A549 (cell line): ENCODE results near the gene SUFU. TPM values are rescaled to one million over a fixed set of nuclear protein-coding genes. Genes with fewer than 3 reads are reported as not detected.

ENCODE experiments used
- ATAC-seq, 2 experiments: fragments of 200-7000 bp in 1 of 2; fragments of >200 bp in 1 of 2; cut with Nextera tagmentation in 1 of 2; cut with Tn5 transposase in 1 of 2; 3 replicates each; pipeline versions ENCODE4 v1.8.0 to v1.9.1; 2018 to 2020; ENCODE audit warnings: mild to moderate bottlenecking in 1 of 2, moderate library complexity in 1 of 2
- CTCF ChIA-PET: fragments of 300-600 bp; sonication (Branson Sonifier 250); formaldehyde crosslinking; extraction: SDS; loops from one replicate; lab custom pipeline; 2021; ENCODE audit warnings: antibody characterized with exemption, inconsistent platforms; lab: Yijun Ruan, JAX
- POLR2A ChIA-PET: fragments of 350-600 bp; formaldehyde crosslinking; extraction: SDS; loops from one replicate; lab custom pipeline; 2021; ENCODE audit warnings: antibody characterized with exemption, inconsistent platforms; lab: Yijun Ruan, JAX
- DNase-seq, 2 experiments: peaks; one replicate each; pipeline versions ENCODE4 v3.0.0 to v3.0.0-alpha.2; 2011 to 2016; ENCODE audit warnings: low read depth in 1 of 2, low spot score in 1 of 2
- FAIRE-seq: peaks from 2 replicates; lab custom pipeline; 2011; peaks lifted over from hg19 to GRCh38; lab: Jason Lieb, UNC
- H3K27ac ChIP-seq, 2 experiments: fragments of >200 bp; sonication (Bioruptor Twin); formaldehyde crosslinking; 3 replicates each; pipeline ENCODE4 v1.5.1; 2016 to 2017
- H3K4me1 ChIP-seq: fragments of >200 bp; sonication (Bioruptor Twin); formaldehyde crosslinking; 3 replicates; pipeline ENCODE4 v1.6.1; 2016
- H3K4me2 ChIP-seq: fragments of >200 bp; sonication (Bioruptor Twin); formaldehyde crosslinking; 3 replicates; pipeline ENCODE4 v1.6.1; 2016
- H3K4me3 ChIP-seq: fragments of >200 bp; sonication (Bioruptor Twin); formaldehyde crosslinking; 3 replicates; pipeline ENCODE4 v1.5.1; 2016
- H3K9me3 ChIP-seq: fragments of >200 bp; sonication (Bioruptor Twin); formaldehyde crosslinking; 3 replicates; pipeline ENCODE4 v1.6.1; 2016
- CBX2 ChIP-seq: fragments of 200-600 bp; sonication (generic); IDR thresholded peaks from 2 replicates; pipeline ENCODE4 v1.6.1; 2016; ENCODE audit warnings: low read depth, mild to moderate bottlenecking, borderline replicate concordance
- CBX8 ChIP-seq: fragments of 200-600 bp; sonication (generic); IDR thresholded peaks from 2 replicates; pipeline ENCODE4 v1.6.1; 2016
- CHD2 ChIP-seq: fragments of 150-350 bp; IDR thresholded peaks from 2 replicates; pipeline ENCODE4 v1.6.1; 2014; ENCODE audit warnings: low read length; ENCODE audit not compliant: partially characterized antibody
- CHD4 ChIP-seq: fragments of 200-600 bp; sonication (generic); IDR thresholded peaks from 2 replicates; pipeline ENCODE4 v1.6.1; 2016; ENCODE audit warnings: antibody characterized with exemption, mild to moderate bottlenecking, borderline replicate concordance
- E2F6 ChIP-seq: IDR thresholded peaks from 2 replicates; pipeline ENCODE4 v1.6.1; 2012; ENCODE audit warnings: low read depth, borderline replicate concordance
- ELK1 ChIP-seq: fragments of 150-350 bp; IDR thresholded peaks from 2 replicates; pipeline ENCODE4 v1.6.1; 2014; ENCODE audit warnings: low read depth, mild to moderate bottlenecking, low read length
- HES2 ChIP-seq: fragments of >200 bp; sonication (Bioruptor Twin); formaldehyde crosslinking; IDR thresholded peaks from 2 replicates; pipeline ENCODE4 v1.6.1; 2016
- HOXA7 ChIP-seq: fragments of 250-450 bp; sonication (Bioruptor Pico); IDR thresholded peaks from 2 replicates; pipeline ENCODE4 v1.5.0; 2020; ENCODE audit warnings: mild to moderate bottlenecking, moderate library complexity
- HOXB5 ChIP-seq: fragments of 250-450 bp; sonication (Bioruptor Pico); IDR thresholded peaks from 2 replicates; pipeline ENCODE4 v1.5.0; 2020; ENCODE audit warnings: mild to moderate bottlenecking, moderate library complexity
- KDM1A ChIP-seq: fragments of 200-600 bp; sonication (generic); IDR thresholded peaks from 2 replicates; pipeline ENCODE4 v1.6.1; 2016; ENCODE audit warnings: low read depth, mild to moderate bottlenecking
- MYC ChIP-seq: IDR thresholded peaks from 2 replicates; pipeline ENCODE4 v1.6.1; 2012; ENCODE audit warnings: mild to moderate bottlenecking, inconsistent platforms, low read length, improper control_type of control experiment, borderline replicate concordance
- NR3C1 ChIP-seq: fragments of >200 bp; sonication (Bioruptor Twin); formaldehyde crosslinking; IDR thresholded peaks from 3 replicates; pipeline ENCODE4 v1.6.1; 2017
- PHF8 ChIP-seq: fragments of 200-600 bp; sonication (generic); IDR thresholded peaks from 2 replicates; pipeline ENCODE4 v1.6.1; 2016; ENCODE audit warnings: low read depth, mild to moderate bottlenecking, antibody characterized with exemption, moderate library complexity, borderline replicate concordance
- POLR2A ChIP-seq: IDR thresholded peaks from 2 replicates; pipeline ENCODE4 v1.6.1; 2012; ENCODE audit warnings: mild to moderate bottlenecking, low read length
- RAD21 ChIP-seq, 2 experiments: fragments of >200 bp in 1 of 2; sonication (Bioruptor Twin) in 1 of 2; formaldehyde crosslinking in 1 of 2; IDR thresholded peaks in 1 of 2; conservative IDR thresholded peaks in 1 of 2; 2 replicates in 1 of 2; 3 replicates in 1 of 2; pipeline ENCODE4 v1.6.1; 2012 to 2018; ENCODE audit warnings: inconsistent platforms in 1 of 2
- RARB ChIP-seq: fragments of 250-450 bp; sonication (Bioruptor Pico); IDR thresholded peaks from 2 replicates; pipeline ENCODE4 v1.8.0; 2021; ENCODE audit warnings: mild to moderate bottlenecking, moderate library complexity
- RCOR1 ChIP-seq: fragments of 150-350 bp; IDR thresholded peaks from 2 replicates; pipeline ENCODE4 v1.6.1; 2014; ENCODE audit warnings: antibody characterized with exemption, low read length, low read depth
- REST ChIP-seq: fragments of 200-600 bp; sonication (generic); IDR thresholded peaks from 2 replicates; pipeline ENCODE4 v1.6.1; 2016; ENCODE audit warnings: antibody characterized with exemption, mild to moderate bottlenecking, moderate library complexity
- SREBF2 ChIP-seq: fragments of 450-650 bp; IDR thresholded peaks from 2 replicates; pipeline ENCODE4 v1.6.1; 2014; ENCODE audit warnings: mild to moderate bottlenecking, moderate library complexity
- ZSCAN20 ChIP-seq: fragments of 250-450 bp; sonication (Bioruptor Pico); IDR thresholded peaks from 2 replicates; pipeline ENCODE4 v1.8.0; 2022; ENCODE audit warnings: mild to moderate bottlenecking, moderate library complexity
- WGBS: methylation state at CpG from one replicate; pipeline ENCODE4 v1.1.6; 2017; ENCODE audit errors: missing lambda C conversion rate; 5-methylcytosine and 5-hydroxymethylcytosine counted together
- polyA plus RNA-seq, 4 experiments: library from polyadenylated mRNA; depleted of rRNA in 3 of 4; stranded (reverse); fragments of >200 nt; fragmentation: RNase III in 1 of 4; extraction: RNeasy Plus Mini Kit Qiagen cat#74134 plus additional on column Dnase treatment in 1 of 4; gene quantifications; 2 replicates in 3 of 4; 3 replicates in 1 of 4; pipeline ENCODE4 v1.2.3, GENCODE V29; 2011 to 2017

SUFU gene
- polyA plus RNA-seq, 2 of the 4 experiments (the other 2 are of a cell fraction): 3.7 to 5.5 TPM

- WGBS: 95% methylated on average over 2 of the region's 2 CpGs
- FAIRE-seq: no peak
- CTCF ChIA-PET: interaction anchor here (0.9 to 7.3 kb wide), 5 partner anchors 7 to 171 kb away, joined by 4 to 71 read pairs (median 5); partner anchors contain the start of genes SUFU and TRIM8
- TF ChIP-seq CBX2: no peak
- no peak for TF ChIP-seq ZSCAN20
- TF ChIP-seq MYC: no peak
- no peak for TF ChIP-seq RCOR1
- TF ChIP-seq ELK1: no peak
- no peak for TF ChIP-seq HOXB5
- TF ChIP-seq NR3C1: no peak
- no peak for TF ChIP-seq REST
- TF ChIP-seq, all 56 proteins: peak for 0
- Histone ChIP-seq H3K4me2 (no peak overlapping the region), H3K4me1 (peaks cover 10% of the 10 kb centered on the region), H3K4me3 (no peak overlapping the region), H3K9me3 (no peaks in the 10 kb centered on the region), H3K27ac (no peak overlapping the region)
- no peak for DNase-seq
- no peak for ATAC-seq
- POLR2A ChIA-PET: interaction anchor here (1.7 kb wide), 1 partner anchor 39 kb away, joined by 6 read pairs; the partner anchor contains the start of genes ARL3 and SFXN2
Observed at GRCh38 chr10:102674566-102674965, 170.8 kb downstream of the SUFU start.

GRCh38 chr10:102675011-102675665 lies 171.4 kb downstream of the SUFU start:
- no peak for FAIRE-seq
- no peak overlapping the region for H3K4me3 ChIP-seq
- POLR2A ChIA-PET: interaction anchor here (1.7 kb wide), 1 partner anchor 39 kb away, joined by 6 read pairs; the partner anchor contains the start of genes ARL3 and SFXN2

More at GRCh38 chr10:102675011-102675665, 171.4 kb downstream of the SUFU start:
- no peak for TF ChIP-seq HOXA7 (CRISPR knock-in tag)
- TF ChIP-seq RAD21 (conservative IDR thresholded peaks at IDR 0.05 in 1 of 2, IDR thresholded peaks at IDR 0.05 in 1 of 2): no peak
- TF ChIP-seq SREBF2: no peak
- no peak for TF ChIP-seq CHD2
- TF ChIP-seq POLR2A: no peak
- no peak for TF ChIP-seq HES2
- TF ChIP-seq E2F6: no peak
- no peak for TF ChIP-seq CHD4
- no peak for TF ChIP-seq CBX8
- TF ChIP-seq PHF8: no peak
- TF ChIP-seq KDM1A: no peak
- no peak for TF ChIP-seq RARB (CRISPR knock-in tag)
- no peak for DNase-seq
- Histone ChIP-seq H3K4me2 (no peak overlapping the region), H3K4me1 (peaks cover 5% of the 10 kb centered on the region; the same call in 2 of the 3 replicates), H3K9me3 (no peaks in the 10 kb centered on the region), H3K27ac (no peak overlapping the region)
- WGBS: 62% methylated on average over 8 of the region's 8 CpGs
- ATAC-seq: no peak
- CTCF ChIA-PET: interaction anchor here (0.9 to 7.3 kb wide), 7 partner anchors 8 to 171 kb away, joined by 3 to 71 read pairs (median 5); partner anchors contain the start of genes ARL3, SFXN2, SUFU and TRIM8
